Body of pancreas (tissue), 4 donors: Measurements from ENCODE around the gene GREB1.

Experiments
- CTCF ChIP-seq, 7 experiments: fragments of 450-650 bp in 4 of 7; fragments of 200-600 bp in 3 of 7; sonication (generic) in 3 of 7; IDR thresholded peaks; one replicate each; pipeline ENCODE4 v1.5.1; 2016 to 2019; ENCODE audit warnings: antibody characterized with exemption in 7 of 7
- POLR2A ChIP-seq, 3 donors: fragments of 450-650 bp; IDR thresholded peaks; one replicate each; pipeline ENCODE4 v1.6.1; 2016; ENCODE audit warnings: antibody characterized with exemption in 3 of 3, mild to moderate bottlenecking in 2 of 3

DNA sequence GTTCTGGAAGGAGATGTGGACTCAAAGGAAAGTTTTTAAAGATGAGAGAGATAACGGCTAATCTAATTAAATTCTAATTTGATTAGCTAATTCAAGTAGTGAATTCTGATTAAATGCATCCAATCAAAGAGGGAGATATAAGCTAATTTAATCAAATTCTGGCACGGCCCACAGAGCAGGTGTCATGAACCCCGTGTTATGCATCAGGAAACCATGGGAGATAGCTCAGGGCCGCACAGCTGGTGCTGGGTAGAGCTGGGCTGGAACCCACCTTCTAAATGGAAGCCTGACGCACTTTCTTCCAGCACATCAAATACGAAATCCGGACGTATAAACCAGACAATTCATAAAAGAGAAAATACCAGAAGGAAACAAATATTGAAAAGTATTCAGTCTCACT lies 57.2 kb downstream of the GREB1 start:
- no peak for TF ChIP-seq POLR2A (IDR thresholded peaks at IDR 0.05)
- TF ChIP-seq CTCF (IDR thresholded peaks at IDR 0.05) = no peak
